ENCODE data around the gene SUN2.
"Not testable (repeated sequence)": the region's sequence is repeated elsewhere in the genome, so short reads cannot be mapped to it uniquely, and the experiment has no call there.

Gene SUN2

GRCh38 chr22:38755911-38756532 is at the start of gene SUN2:
Gene SUN2 (minus strand): TSS chr22:38755998. CDS start chr22:38752628, 3,370 bp downstream.
- DNase-seq (ENCODE audit: low spot score) = peak; percentile 92

GRCh38 chr22:38805041-38805593 is 49.3 kb upstream of the SUN2 start:
- DNase-seq (ENCODE audit: low spot score) = not testable (repeated sequence)

- no peak for DNase-seq (ENCODE audit: low spot score)
Measured at GRCh38 chr22:38802671-38803121, 46.9 kb upstream of the SUN2 start.

- DNase-seq (ENCODE audit: low spot score) = no peak
Measured at GRCh38 chr22:38799265-38800002, 43.6 kb upstream of the SUN2 start.

- no peak for DNase-seq (ENCODE audit: low spot score)
Measured at GRCh38 chr22:38798496-38798895, 42.7 kb upstream of the SUN2 start.

GRCh38 chr22:38796262-38796957 is 40.6 kb upstream of the SUN2 start:
- DNase-seq (ENCODE audit: low spot score) = no peak

GRCh38 chr22:38795569-38795968 is 39.8 kb upstream of the SUN2 start:
- DNase-seq (ENCODE audit: low spot score) = no peak

GRCh38 chr22:38793721-38794466 is 38.1 kb upstream of the SUN2 start, which contains the start of gene DNAL4:
Gene DNAL4 (minus strand): TSS chr22:38794143. CDS start chr22:38782731, 11,412 bp downstream.
- DNase-seq (ENCODE audit: low spot score) = peak; percentile 97

GRCh38 chr22:38793317-38793716 is 37.5 kb upstream of the SUN2 start:
- DNase-seq (ENCODE audit: low spot score) = no peak

GRCh38 chr22:38792833-38793232 is 37.0 kb upstream of the SUN2 start:
- peak; percentile 32 for DNase-seq (ENCODE audit: low spot score)

- DNase-seq (ENCODE audit: low spot score) = no peak
Measured at GRCh38 chr22:38789606-38790005, 33.8 kb upstream of the SUN2 start.

GRCh38 chr22:38788846-38789245 is 33.0 kb upstream of the SUN2 start:
- no peak for DNase-seq (ENCODE audit: low spot score)

- no peak for DNase-seq (ENCODE audit: low spot score)
Measured at GRCh38 chr22:38788021-38788816, 32.4 kb upstream of the SUN2 start.

GRCh38 chr22:38786631-38787030 is 30.8 kb upstream of the SUN2 start:
- no peak for DNase-seq (ENCODE audit: low spot score)

GRCh38 chr22:38784856-38785255 is 29.1 kb upstream of the SUN2 start:
- no peak for DNase-seq (ENCODE audit: low spot score)

GRCh38 chr22:38784035-38784434 is 28.2 kb upstream of the SUN2 start:
- DNase-seq (ENCODE audit: low spot score) = no peak

GRCh38 chr22:38783095-38783615 is 27.4 kb upstream of the SUN2 start:
- DNase-seq (ENCODE audit: low spot score) = no peak

GRCh38 chr22:38782402-38783094 is 26.8 kb upstream of the SUN2 start:
- DNase-seq (ENCODE audit: low spot score) = no peak

- DNase-seq (ENCODE audit: low spot score) = no peak
Measured at GRCh38 chr22:38781033-38781432, 25.2 kb upstream of the SUN2 start.

GRCh38 chr22:38777087-38777671 is 21.4 kb upstream of the SUN2 start:
- no peak for DNase-seq (ENCODE audit: low spot score)
